Liver (tissue), 9 donors: Measurements from ENCODE around the gene DMWD. TPM values are rescaled to one million over a fixed set of nuclear protein-coding genes. Genes with fewer than 3 reads are reported as not detected.

ENCODE experiments used
- DNase-seq: peaks from one replicate; pipeline ENCODE4 v3.0.0-alpha.2; 2017; ENCODE audit warnings: low spot score
- H3K27ac ChIP-seq, 2 donors: one replicate each; pipeline ENCODE4 v1.7.0; 2013; ENCODE audit warnings: inconsistent platforms in 2 of 2, low read length in 2 of 2, control low read depth in 1 of 2, low read depth in 1 of 2, mild to moderate bottlenecking in 1 of 2
- H3K27me3 ChIP-seq, 4 donors: one replicate each; pipeline versions ENCODE4 v1.6.1 to v1.7.0; 2013; ENCODE audit warnings: low read length in 3 of 4, inconsistent platforms in 1 of 4, mild to moderate bottlenecking in 1 of 4, moderate library complexity in 1 of 4; ENCODE audit not compliant: control insufficient read depth in 4 of 4, insufficient read depth in 4 of 4
- H3K36me3 ChIP-seq, 4 donors: one replicate each; pipeline versions ENCODE4 v1.6.1 to v1.7.0; 2013; ENCODE audit warnings: low read length in 3 of 4, mild to moderate bottlenecking in 3 of 4, low read depth in 1 of 4, moderate library complexity in 1 of 4; ENCODE audit not compliant: control insufficient read depth in 4 of 4, insufficient read depth in 3 of 4
- H3K4me1 ChIP-seq, 4 donors: one replicate each; pipeline versions ENCODE4 v1.6.1 to v1.7.0; 2013; ENCODE audit warnings: low read length in 3 of 4, mild to moderate bottlenecking in 3 of 4, moderate library complexity in 1 of 4; ENCODE audit not compliant: control insufficient read depth in 4 of 4, insufficient read depth in 4 of 4
- H3K4me3 ChIP-seq, 3 donors: one replicate each; pipeline versions ENCODE4 v1.6.1 to v1.7.0; 2013; ENCODE audit warnings: low read length in 3 of 3, control low read depth in 1 of 3, low read depth in 1 of 3, mild to moderate bottlenecking in 1 of 3
- H3K9ac ChIP-seq, 2 donors: one replicate each; pipeline ENCODE4 v1.7.0; 2013; ENCODE audit warnings: low read length in 2 of 2, mild to moderate bottlenecking in 2 of 2, moderate library complexity in 2 of 2, control low read depth in 1 of 2, low read depth in 1 of 2
- H3K9me3 ChIP-seq, 4 donors: one replicate each; pipeline versions ENCODE4 v1.6.1 to v1.7.0; 2013; ENCODE audit warnings: low read length in 3 of 4; ENCODE audit not compliant: control insufficient read depth in 4 of 4
- ATF3 ChIP-seq: IDR thresholded peaks from 2 replicates; pipeline ENCODE4 v1.6.1; 2016; ENCODE audit warnings: antibody characterized with exemption
- CTCF ChIP-seq: fragments of 150-350 bp; IDR thresholded peaks from 2 replicates; pipeline ENCODE4 v1.5.1; 2017; ENCODE audit warnings: improper control_type of control experiment, low read depth, low read length; ENCODE audit not compliant: missing input control
- EGR1 ChIP-seq, 2 donors: IDR thresholded peaks; 2 replicates each; pipeline ENCODE4 v1.6.1; 2016 to 2018; ENCODE audit warnings: antibody characterized with exemption in 2 of 2, low read depth in 2 of 2
- FOXA1 ChIP-seq: IDR thresholded peaks from 2 replicates; pipeline ENCODE4 v1.6.1; 2016; ENCODE audit warnings: antibody characterized with exemption
- FOXA2 ChIP-seq: IDR thresholded peaks from 2 replicates; pipeline ENCODE4 v1.6.1; 2016; ENCODE audit warnings: antibody characterized with exemption
- GABPA ChIP-seq, 2 donors: IDR thresholded peaks in 1 of 2; conservative IDR thresholded peaks in 1 of 2; 2 replicates each; pipeline ENCODE4 v1.6.1; 2016; ENCODE audit warnings: antibody characterized with exemption in 2 of 2, mild to moderate bottlenecking in 1 of 2, moderate library complexity in 1 of 2
- HNF4A ChIP-seq, 2 donors: conservative IDR thresholded peaks; 2 replicates each; pipeline ENCODE4 v1.6.1; 2016; ENCODE audit warnings: antibody characterized with exemption in 2 of 2, mild to moderate bottlenecking in 2 of 2
- HNF4G ChIP-seq: IDR thresholded peaks from 2 replicates; pipeline ENCODE4 v1.6.1; 2016; ENCODE audit warnings: antibody characterized with exemption
- MAX ChIP-seq: IDR thresholded peaks from 2 replicates; pipeline ENCODE4 v1.6.1; 2016; ENCODE audit warnings: antibody characterized with exemption
- NR2F2 ChIP-seq: IDR thresholded peaks from 2 replicates; pipeline ENCODE4 v1.6.1; 2016; ENCODE audit warnings: antibody characterized with exemption
- RAD21 ChIP-seq, 2 donors: IDR thresholded peaks; 2 replicates each; pipeline ENCODE4 v1.6.1; 2016; ENCODE audit warnings: antibody characterized with exemption in 2 of 2, mild to moderate bottlenecking in 2 of 2
- RXRA ChIP-seq, 2 donors: IDR thresholded peaks; 2 replicates each; pipeline ENCODE4 v1.6.1; 2017 to 2018; ENCODE audit warnings: antibody characterized with exemption in 2 of 2, mild to moderate bottlenecking in 1 of 2
- SP1 ChIP-seq: IDR thresholded peaks from 2 replicates; pipeline ENCODE4 v1.6.1; 2018; ENCODE audit warnings: antibody characterized with exemption, mild to moderate bottlenecking
- TAF1 ChIP-seq: conservative IDR thresholded peaks from 2 replicates; pipeline ENCODE4 v1.6.1; 2016; ENCODE audit warnings: antibody characterized with exemption, mild to moderate bottlenecking
- YY1 ChIP-seq: IDR thresholded peaks from 2 replicates; pipeline ENCODE4 v1.6.1; 2016; ENCODE audit warnings: antibody characterized with exemption, mild to moderate bottlenecking
- WGBS: extraction: QIAGEN DNeasy Blood & Tissue Kit; methylation state at CpG from one replicate; pipeline ENCODE4 v1.1.7; 2013; 5-methylcytosine and 5-hydroxymethylcytosine counted together
- polyA plus RNA-seq, 2 donors: library from polyadenylated mRNA; stranded (reverse) in 1 of 2; unstranded in 1 of 2; fragments of 200-250 nt in 1 of 2; fragments of >200 nt in 1 of 2; fragmentation: Nextera tagmentation in 1 of 2; extraction: Ambion mirVana in 1 of 2; gene quantifications; one replicate each; pipeline versions ENCODE4 v1.2.1 to v1.2.3, GENCODE V29; 2013 to 2015
- total RNA-seq, 2 donors: library from RNA; depleted of rRNA; stranded (reverse); fragments of >200 nt; gene quantifications; one replicate each; pipeline ENCODE4 v1.2.3, GENCODE V29; 2014
- TF ChIP-seq, protein P1 (sequence below): IDR thresholded peaks from 2 replicates; pipeline ENCODE4 v1.6.1; 2016; ENCODE audit warnings: antibody characterized with exemption, mild to moderate bottlenecking
- TF ChIP-seq, protein P2 (sequence below): IDR thresholded peaks from 2 replicates; pipeline ENCODE4 v1.6.1; 2016; ENCODE audit warnings: antibody characterized with exemption
- donor health status: healthy.
- donor health status: healthy.
- donor health status: healthy.
- donor health status: healthy.
- donor health status: healthy.

Gene DMWD
- total and polyA plus RNA-seq, 4 donors = 3.7 to 14.6 (median 8.9) TPM

GRCh38 chr19:45827459-45828093 is 34.9 kb upstream of the DMWD start:
- Histone ChIP-seq H3K4me3 (no peak overlapping the region), H3K9ac (no peak overlapping the region), H3K27ac (no peak overlapping the region), H3K9me3 (no peaks in the 10 kb centered on the region), H3K4me1 (no peaks in the 10 kb centered on the region), H3K36me3 (peaks cover 34 to 95% (median 51%) of the 10 kb centered on the region in 4 donors), H3K27me3 (no peaks in the 10 kb centered on the region)
- 97% methylated on average over 16 of the region's 16 CpGs for WGBS
- TF ChIP-seq TAF1 = no peak
- no peak for TF ChIP-seq SP1
- TF ChIP-seq YY1 = no peak
- no peak for TF ChIP-seq ATF3
- no peak for TF ChIP-seq EGR1 (IDR thresholded peaks at IDR 0.05; ENCODE audit: low read depth in 2 of 2)
- TF ChIP-seq, protein P1, sequence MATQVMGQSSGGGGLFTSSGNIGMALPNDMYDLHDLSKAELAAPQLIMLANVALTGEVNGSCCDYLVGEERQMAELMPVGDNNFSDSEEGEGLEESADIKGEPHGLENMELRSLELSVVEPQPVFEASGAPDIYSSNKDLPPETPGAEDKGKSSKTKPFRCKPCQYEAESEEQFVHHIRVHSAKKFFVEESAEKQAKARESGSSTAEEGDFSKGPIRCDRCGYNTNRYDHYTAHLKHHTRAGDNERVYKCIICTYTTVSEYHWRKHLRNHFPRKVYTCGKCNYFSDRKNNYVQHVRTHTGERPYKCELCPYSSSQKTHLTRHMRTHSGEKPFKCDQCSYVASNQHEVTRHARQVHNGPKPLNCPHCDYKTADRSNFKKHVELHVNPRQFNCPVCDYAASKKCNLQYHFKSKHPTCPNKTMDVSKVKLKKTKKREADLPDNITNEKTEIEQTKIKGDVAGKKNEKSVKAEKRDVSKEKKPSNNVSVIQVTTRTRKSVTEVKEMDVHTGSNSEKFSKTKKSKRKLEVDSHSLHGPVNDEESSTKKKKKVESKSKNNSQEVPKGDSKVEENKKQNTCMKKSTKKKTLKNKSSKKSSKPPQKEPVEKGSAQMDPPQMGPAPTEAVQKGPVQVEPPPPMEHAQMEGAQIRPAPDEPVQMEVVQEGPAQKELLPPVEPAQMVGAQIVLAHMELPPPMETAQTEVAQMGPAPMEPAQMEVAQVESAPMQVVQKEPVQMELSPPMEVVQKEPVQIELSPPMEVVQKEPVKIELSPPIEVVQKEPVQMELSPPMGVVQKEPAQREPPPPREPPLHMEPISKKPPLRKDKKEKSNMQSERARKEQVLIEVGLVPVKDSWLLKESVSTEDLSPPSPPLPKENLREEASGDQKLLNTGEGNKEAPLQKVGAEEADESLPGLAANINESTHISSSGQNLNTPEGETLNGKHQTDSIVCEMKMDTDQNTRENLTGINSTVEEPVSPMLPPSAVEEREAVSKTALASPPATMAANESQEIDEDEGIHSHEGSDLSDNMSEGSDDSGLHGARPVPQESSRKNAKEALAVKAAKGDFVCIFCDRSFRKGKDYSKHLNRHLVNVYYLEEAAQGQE = no peak
- no peak for TF ChIP-seq RAD21 (IDR thresholded peaks at IDR 0.05)
- no peak for TF ChIP-seq FOXA2
- TF ChIP-seq NR2F2 = no peak
- TF ChIP-seq FOXA1 = no peak
- no peak for TF ChIP-seq RXRA (IDR thresholded peaks at IDR 0.05)
- TF ChIP-seq HNF4G = no peak
- no peak for TF ChIP-seq HNF4A (conservative IDR thresholded peaks at IDR 0.05)
- TF ChIP-seq, protein P2, sequence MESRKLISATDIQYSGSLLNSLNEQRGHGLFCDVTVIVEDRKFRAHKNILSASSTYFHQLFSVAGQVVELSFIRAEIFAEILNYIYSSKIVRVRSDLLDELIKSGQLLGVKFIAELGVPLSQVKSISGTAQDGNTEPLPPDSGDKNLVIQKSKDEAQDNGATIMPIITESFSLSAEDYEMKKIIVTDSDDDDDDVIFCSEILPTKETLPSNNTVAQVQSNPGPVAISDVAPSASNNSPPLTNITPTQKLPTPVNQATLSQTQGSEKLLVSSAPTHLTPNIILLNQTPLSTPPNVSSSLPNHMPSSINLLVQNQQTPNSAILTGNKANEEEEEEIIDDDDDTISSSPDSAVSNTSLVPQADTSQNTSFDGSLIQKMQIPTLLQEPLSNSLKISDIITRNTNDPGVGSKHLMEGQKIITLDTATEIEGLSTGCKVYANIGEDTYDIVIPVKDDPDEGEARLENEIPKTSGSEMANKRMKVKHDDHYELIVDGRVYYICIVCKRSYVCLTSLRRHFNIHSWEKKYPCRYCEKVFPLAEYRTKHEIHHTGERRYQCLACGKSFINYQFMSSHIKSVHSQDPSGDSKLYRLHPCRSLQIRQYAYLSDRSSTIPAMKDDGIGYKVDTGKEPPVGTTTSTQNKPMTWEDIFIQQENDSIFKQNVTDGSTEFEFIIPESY = no peak
- TF ChIP-seq MAX = no peak
- no peak for TF ChIP-seq CTCF
- no peak for DNase-seq

DNA sequence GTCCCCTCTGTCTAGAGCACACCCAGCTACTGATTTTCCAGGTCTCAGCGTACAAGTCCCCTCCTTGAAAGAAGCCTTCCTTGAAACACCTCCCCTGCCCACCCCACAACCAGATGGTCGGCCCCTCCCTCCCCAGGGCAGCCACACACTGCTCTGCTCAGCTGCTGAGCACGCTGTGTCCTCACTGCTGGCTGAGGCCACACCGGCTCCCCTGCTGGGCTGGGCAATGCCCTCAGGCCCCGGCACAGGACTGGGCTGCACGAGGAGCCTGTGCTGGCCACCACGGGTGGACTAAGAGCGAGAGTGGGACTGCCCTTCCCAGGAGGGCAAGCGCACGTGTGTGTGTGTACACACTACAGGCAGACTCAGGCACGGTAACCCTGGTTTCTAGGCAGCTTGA is 34.3 kb upstream of the DMWD start:
- no peak for DNase-seq
- Histone ChIP-seq H3K9ac (no peak overlapping the region), H3K4me3 (no peak overlapping the region), H3K9me3 (no peaks in the 10 kb centered on the region), H3K27me3 (no peaks in the 10 kb centered on the region), H3K4me1 (no peaks in the 10 kb centered on the region), H3K27ac (no peak overlapping the region), H3K36me3 (peaks cover 36 to 92% (median 47%) of the 10 kb centered on the region in 4 donors)
- 96% methylated on average over 11 of the region's 11 CpGs for WGBS
- no peak for TF ChIP-seq FOXA1
- no peak for TF ChIP-seq GABPA (IDR thresholded peaks at IDR 0.05 in 1 of 2, conservative IDR thresholded peaks at IDR 0.05 in 1 of 2)
- TF ChIP-seq, protein P2 = no peak
- no peak for TF ChIP-seq HNF4G
- TF ChIP-seq EGR1 (IDR thresholded peaks at IDR 0.05; ENCODE audit: low read depth in 2 of 2) = no peak
- no peak for TF ChIP-seq HNF4A (conservative IDR thresholded peaks at IDR 0.05)
- TF ChIP-seq FOXA2 = no peak
- TF ChIP-seq, protein P1 = no peak
- TF ChIP-seq TAF1 = no peak
- no peak for TF ChIP-seq NR2F2
- TF ChIP-seq ATF3 = no peak
- TF ChIP-seq RAD21 (IDR thresholded peaks at IDR 0.05) = no peak
